NCI-H1105 treated with DMSO at 0.1 percent for 48 hours (cell line): ENCODE data around the gene IGF2R.
"Not testable (repeated sequence)": the region's sequence is repeated elsewhere in the genome, so short reads cannot be mapped to it uniquely, and the experiment has no call there.

Source experiments
- DNase-seq: peaks from one replicate; lab custom pipeline; 2025; lab: John Stamatoyannopoulos, UW

Gene IGF2R

DNA sequence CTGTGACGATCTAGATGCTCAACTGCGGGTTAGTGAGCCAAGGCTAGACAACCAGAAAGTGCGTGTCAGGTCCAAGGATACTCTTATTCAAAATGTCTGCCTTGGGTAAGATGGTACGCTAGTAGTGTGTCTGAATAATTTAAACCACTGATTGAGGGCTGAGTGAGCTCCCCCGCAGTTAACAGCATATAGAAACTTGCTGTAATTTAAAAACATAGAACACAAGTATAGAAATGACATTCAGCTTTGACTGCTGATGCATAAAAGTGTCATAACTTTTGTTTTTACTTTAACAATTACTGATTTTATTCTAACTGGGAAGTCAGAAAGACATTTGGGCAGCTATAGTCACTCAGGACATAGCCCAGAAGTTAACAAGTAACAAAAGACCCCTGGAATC is 107.1 kb downstream of the IGF2R start:
- no peak for DNase-seq

DNA sequence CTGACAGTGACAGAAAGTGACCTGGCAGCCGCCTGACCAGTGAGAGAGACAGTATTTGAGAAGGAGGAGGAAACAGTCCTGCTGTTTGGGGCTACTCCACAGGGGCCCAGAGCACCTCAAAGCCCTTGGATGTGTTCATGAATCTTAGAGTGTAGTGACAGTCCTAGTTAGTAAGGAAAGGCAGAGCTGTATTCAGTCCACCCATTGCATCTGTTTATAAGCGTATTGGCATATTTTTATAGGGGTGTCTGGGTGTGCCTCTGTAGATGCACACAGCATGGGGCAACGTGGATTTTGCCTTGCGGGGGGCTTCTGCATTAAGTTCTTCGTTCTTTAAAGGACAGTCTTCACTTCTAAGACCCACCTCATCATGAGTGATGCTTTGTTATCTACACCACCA is 108.1 kb downstream of the IGF2R start:
- DNase-seq, result no peak

DNA sequence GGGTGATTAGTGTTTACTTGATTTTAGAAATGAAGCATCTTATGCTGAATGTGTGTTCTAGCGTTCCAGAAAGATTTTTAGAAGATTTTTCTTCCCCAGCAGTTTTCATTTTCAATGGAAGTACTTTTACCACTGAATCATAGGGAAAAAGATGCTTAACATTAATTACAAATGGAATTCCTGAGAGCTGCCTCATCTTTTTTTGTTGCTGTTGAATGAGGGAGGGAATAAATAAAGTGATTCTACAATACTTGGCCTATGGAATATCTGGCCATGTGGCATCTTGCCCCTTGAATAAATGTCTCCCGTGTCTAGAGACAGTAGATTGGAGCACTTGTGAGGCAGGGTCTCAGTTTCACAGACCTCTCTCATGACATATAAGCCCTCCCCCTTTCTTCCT is 108.6 kb downstream of the IGF2R start:
- DNase-seq, result no peak

DNA sequence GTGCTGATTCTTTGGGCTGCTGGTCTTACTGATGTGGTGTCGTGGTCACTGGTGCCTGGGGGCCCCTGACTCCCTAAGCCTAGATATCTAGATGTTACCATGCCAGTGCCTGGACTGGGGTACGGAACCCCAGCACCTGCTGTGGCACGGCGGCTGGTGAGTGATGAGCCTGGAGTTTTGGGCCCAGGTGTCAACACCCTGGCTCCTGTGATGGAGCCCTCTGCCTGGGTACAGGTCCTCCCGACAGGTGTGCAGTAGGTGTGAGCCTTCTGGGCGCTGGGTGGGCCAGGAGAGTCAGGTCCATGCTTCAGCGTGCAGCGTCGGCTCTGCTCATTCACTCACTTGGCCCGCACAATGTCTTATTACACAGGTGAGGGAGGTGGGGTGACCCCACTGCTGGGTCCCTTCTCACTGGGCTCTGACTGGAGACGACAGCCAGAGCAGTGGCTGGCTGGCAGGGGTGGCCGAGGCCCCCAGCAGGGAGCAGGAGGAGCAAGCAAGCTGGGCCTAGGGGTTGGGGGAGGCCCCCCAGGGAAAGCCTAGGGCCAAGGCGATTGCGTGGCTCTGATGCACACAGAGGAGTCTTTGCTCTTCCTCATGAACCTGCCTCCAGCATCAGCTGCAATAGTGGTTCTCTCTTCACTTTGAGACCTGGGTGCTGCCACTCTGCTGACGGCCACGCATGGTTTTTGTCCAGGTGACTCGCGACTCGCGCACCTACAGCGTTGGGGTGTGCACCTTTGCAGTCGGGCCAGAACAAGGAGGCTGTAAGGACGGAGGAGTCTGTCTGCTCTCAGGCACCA is 110.2 kb downstream of the IGF2R start:
- DNase-seq, result no peak

DNA sequence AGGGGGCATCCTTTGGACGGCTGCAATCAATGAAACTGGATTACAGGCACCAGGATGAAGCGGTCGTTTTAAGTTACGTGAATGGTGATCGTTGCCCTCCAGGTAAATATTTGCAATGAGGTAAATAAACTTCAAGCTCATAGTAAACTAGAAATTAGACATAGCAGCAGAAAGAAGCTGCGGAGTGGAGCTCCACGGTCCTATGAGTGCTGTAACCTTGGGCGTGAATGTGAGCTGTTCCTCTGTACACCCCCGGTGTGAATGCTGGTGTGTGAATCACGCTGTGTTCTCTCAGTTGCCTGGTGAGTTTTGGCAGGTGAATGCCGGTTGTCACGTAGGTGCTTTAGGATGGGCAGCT is 110.8 kb downstream of the IGF2R start:
- no peak for DNase-seq

DNA sequence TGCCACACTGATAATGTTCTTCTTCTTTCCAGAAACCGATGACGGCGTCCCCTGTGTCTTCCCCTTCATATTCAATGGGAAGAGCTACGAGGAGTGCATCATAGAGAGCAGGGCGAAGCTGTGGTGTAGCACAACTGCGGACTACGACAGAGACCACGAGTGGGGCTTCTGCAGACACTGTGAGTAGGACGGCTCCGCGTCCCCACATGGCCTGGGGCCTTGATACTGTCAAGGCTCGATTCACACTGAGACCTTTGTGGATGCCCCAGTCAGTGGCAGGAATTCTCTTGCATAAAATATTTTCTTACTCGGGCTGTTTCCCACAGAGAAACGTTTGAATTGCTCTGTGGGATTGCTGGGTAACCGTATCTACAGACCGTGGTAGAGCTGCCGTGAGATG is 111.2 kb downstream of the IGF2R start:
- DNase-seq, result no peak

DNA sequence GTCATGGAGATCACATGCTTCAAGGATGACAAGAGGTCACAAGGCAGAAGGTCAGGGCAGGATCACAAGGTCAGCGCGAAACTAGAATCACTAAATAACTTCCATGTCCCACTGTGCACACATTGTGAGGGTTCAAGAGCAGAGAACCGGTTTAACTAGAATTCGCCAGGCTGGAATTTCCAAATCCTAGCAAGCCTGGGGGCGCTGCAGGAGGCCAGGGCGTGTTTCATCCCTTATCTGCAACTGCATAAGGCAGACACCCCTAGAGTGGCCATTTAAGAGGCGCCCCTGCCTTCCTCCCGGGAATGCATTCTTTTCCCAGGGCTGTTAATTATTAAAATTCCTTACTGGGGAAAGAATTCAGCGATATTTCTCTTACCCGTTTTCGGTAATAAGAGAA is 112.5 kb downstream of the IGF2R start:
- DNase-seq, result no peak

DNA sequence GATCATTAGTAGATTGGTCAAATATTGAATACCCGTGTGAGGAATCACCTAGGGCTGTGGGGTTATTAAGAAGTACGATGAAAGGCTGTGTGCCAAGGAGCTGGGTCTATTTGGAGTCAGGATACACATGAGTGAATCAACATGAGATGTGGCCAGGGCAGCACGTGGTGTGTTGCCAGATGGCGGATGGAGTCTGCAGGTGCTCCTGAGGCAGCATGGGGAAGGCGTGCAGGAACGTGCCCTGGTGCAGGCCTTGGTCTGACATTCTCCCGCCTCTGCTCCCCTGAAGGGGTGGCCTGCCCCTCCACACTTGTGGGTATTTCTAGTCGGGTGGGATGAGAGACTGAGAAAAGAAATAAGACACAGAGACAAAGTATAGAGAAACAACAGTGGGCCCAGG is 113.7 kb downstream of the IGF2R start:
- DNase-seq, result peak; percentile 62

DNA sequence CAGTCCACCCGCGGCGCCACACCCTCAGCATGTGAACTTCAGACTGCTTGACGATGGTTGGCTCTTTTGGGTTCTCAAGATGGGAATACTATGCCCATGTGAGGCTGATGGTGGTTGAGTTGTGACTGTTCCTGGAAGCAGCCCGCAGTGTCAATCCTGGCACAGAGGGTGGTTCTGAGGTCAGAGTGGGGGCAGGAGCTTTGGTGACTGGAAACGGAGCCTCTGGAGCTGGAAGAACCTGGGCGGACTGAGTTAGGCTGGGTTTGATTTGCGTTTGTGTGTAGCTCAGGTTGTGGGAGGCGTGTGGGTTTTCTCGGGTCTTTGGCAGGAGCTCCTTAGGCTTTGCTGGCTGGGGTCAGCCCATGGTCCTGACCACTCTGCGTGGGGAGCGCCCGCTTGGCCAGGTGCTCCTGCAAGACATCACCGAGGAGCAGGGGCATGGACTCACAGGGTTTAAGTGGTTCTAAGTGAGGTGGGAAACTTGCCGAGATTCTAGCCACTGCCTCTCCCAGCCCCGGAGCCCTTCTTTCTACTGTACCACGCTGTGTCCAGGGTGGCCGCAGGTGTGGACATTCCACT is 115.4 kb downstream of the IGF2R start:
- no peak for DNase-seq

DNA sequence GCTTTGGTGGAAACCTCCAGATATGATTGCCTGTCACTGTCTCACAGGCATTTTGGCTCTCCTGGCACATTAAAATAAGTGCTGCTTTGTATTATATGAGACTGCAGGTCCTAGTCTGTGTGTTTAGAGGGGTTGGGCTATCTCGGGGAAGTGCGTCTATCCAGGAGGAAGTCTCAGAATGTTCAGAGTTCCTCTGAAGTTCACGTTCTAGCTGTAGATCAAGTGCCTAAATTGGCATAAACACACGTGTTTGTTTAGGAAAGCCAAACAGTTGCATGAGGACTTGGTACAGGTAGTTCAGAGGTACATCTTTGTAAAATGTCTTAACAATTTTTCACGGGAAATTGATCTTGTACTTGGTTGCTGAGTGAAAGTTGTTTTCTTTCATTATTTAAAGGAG is 116.3 kb downstream of the IGF2R start:
- no peak for DNase-seq

DNA sequence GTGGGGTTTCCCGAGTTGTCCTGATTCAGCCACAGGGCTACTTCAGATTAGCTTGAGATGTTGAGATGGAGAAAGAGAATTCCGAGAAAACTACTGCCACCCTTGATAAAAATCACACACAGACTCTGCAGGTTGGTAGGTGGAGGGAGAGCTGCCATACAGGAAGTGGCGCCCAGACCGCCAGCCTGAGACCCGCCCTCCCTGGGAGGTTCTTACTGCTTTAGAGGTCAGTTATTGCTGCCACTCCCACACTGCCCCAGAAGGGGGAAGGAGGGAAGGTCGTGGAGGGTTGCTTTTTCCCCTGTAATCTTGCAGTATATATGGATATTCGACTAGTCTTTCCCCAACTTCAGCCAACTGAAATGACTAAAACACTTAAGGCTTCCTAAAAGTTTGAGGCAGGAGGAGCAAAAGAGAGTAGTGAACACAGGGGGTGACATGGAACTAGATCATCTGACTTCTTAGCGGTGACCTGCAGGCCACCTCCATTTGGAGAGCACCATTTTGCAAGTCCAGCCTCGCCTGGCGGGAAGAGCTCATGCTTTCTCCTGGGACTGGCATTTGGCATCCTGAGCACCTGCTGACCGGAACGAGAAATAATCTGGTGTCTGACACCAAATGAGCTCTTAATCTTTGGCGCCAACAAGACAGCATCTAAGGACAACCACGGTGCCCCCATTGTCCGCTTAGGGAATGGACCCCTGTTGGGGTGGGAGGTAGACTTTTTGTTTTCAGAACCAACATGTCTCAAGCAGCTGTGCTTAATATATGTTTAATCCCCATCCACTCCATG is 117.0 kb downstream of the IGF2R start:
- DNase-seq, result no peak

DNA sequence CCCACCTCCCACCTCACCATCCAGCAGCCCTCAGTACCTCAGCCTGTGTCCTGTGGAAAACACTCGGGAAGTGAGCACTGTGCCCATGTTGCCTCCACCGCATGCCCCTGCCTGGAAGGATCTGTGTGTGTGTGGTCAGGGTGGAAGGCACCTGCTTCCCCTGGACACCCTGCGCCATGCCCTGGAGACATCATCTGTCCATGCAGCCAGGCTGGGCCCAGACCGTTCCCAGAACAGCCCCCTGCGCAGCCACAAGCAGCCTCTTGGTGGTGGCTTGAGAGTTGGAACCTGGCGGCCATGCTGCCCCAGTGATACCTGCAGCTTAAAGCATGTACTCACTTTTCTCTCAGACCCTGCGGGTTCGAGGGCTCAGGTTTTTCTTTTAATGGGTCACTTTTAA is 117.9 kb downstream of the IGF2R start:
- DNase-seq, result no peak

DNA sequence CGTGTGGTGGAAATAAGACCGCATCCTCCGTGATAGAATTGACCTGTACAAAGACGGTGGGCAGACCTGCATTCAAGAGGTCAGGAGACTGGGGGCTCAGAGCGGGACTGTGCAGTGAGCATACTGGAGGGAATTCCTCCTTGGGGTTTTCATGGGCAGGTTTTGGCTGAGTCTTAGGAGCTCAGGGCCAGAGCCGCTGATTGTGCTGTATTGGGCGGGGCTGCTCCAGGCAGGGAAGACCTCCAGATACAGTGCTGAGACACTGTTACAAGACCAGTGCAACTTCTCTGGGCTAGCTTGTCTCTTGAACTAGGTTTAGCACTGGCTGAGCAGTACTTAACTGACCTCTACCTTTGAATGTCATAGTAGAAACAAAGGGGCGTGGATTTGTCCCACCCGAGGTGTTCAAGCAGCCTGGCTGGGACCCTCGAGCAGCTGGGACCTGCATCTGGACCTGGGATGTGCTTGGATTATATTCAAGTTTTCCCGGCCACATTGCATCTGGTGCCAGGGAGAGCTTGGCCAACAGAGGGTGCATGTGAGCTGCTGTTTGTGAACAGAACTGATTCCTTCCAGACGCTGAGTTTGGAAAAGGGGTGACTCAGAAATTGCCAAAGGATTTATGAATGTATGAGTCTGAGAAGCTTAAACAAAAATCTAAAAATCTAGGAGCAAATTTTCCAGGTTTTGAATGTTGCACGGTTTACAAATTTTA is 119.3 kb downstream of the IGF2R start:
- DNase-seq, result peak; percentile 43

DNA sequence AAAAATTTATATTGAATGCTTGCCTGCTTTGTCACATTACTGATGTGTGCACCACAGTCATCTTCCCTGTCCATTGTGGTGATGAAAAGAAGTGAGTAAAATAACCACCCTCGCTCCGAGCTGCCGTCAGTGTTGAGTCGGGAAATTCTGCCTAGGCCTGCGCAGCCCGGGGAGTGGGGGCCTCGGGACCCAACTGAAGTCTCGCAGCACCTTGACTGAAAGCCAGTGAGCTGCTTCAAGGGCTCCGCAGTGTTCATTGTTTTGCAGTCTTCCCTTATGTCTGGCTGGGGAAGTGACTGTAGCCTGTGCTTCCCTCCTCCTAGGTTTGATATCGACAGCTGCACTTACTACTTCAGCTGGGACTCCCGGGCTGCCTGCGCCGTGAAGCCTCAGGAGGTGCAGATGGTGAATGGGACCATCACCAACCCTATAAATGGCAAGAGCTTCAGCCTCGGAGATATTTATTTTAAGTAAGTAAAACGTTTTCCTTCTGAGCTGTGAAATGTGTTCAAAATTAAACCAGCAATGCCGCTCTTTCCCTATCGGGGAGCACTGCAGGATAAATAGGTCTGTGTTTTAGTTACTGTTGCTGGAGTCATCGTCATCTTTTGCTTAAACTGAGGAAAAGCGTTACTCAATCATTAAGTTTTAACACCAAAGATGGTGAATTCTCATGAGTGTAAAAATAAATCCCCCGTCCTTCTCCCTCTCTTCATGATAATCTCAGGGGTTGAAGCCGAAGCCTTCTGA is 120.1 kb downstream of the IGF2R start:
- DNase-seq, result no peak

DNA sequence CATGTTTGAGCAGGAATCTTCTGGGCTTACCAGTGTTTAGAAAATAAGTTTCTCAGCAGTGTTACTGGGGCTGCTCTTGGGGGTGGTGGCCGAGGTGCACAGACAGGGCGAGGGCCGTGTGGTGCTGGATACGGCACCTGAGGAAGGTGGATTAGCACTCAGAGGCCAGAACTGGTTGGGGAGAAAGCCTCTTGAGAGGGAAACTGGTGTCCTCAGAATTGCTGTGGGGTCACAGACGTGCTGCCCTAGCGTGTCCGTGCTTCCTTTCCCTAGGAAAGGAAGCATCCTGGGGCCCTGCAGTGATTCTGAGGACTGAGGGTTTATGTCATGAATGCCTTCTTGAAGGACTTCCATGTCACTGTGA is 120.6 kb downstream of the IGF2R start:
- no peak for DNase-seq

DNA sequence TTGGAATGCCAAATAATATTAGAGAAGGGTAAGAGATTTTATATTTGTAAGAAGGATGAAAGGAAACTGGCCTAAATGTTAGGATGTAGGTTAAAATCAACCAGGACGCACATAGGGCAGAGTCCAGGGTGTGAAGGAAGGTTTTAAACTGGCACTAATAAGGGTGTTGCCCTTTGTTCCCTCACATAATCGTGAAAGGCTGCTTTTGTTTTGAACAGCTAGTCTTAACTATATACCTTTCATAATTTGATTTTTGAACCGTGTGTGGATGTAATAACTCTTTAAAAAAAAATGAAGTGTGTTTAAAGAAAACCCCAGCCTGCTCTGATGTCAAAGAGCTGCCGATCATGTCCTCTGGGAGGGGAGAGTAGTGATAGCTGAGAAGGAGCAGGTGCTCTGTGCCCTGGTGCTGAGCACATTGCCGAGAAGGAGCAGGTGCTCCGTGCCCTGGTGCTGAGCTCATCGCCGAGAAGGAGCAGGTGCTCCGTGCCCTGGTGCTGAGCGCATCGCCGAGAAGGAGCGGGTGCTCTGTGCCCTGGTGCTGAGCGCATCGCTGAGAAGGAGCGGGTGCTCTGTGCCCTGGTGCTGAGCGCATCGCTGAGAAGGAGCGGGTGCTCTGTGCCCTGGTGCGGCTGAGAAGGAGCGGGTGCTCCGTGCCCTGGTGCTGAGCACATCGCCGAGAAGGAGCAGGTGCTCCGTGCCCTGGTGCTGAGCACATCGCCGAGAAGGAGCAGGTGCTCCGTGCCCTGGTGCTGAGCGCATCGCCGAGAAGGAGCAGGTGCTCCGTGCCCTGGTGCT is 121.8 kb downstream of the IGF2R start:
- DNase-seq, result peak; percentile 58

DNA sequence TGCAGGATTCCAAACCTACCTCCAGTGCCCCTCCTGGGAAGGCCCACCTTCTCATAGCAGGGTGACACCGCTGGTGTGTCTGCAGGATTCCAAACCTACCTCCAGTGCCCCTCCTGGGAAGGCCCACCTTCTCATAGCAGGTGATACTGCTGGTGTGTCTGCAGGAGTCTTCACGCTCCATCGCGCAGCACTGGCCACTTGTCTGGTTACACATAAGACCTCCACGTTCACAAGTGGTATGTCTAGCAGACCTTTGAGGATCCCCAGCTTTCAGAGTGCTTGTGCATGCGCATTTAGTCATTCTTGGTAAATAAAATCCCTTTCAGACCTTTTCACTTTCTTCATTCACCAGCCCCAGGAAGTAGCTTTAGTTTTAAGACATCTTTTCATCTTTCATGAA is 123.3 kb downstream of the IGF2R start:
- DNase-seq, result not testable (repeated sequence)

DNA sequence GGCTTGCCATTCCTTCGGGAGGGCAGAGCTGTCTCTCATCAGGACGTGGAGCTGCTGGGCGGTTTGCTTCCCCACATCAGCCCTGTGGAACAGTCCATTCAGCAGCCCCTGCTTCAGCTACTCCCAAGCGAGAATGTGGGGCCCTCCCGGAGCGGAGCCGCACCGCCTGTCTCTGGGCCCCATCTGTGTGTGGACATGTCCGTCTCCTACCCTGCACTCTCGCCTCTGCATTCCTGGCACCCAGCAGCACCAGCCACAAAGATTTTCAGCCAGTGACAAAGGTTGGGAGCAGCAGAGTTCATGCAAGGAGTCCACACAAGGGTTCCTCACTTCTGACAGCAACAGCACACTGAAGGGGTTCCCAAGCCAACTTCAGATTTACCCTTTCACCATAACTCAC is 123.7 kb downstream of the IGF2R start:
- no peak for DNase-seq

DNA sequence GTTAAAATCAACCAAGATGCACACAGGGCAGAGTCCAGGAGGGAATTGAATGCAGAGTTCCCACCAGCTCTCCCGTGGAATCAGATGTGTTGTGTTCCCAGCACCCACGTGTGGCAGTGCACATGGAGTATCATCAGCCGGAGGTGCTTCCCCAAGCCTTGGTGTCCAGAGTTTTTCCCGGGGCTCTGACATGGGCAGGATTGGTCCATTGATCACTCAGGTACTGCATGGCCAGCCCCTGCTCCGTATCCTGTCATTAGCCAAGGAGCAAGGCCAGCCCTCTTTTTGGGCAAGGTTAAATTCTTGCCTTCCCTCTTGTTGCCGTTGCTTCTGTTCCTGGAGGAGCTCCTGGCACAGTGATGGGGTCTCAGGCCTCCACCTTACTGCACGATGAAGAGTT is 124.2 kb downstream of the IGF2R start:
- DNase-seq, result no peak

DNA sequence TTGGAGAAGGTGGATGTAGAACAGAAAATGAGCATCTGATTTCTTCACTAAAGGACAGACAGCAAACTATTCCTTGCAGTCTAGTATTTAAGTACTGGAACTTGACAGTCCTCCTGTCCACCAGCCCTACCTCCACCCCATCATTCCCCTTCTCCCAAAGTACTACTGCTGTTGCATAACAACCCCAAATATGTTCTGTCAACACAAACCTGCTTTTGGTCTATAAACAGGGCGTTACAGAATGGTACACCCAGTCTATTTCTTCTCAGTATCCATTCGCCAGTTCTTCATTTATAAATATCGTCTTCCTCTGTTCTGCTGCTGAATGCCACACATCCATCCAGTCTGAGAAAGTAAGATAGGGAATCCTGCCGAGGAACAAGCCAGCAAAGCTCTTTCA is 125.1 kb downstream of the IGF2R start:
- no peak for DNase-seq
